ENCODE results near the gene MAX.

The MAX gene

GRCh38 chr14:65103150-65103760 lies 938 bp upstream of the MAX start:
- peak overlapping the region; percentile 31; the same call in 1 of the 2 replicates for H3K9ac ChIP-seq (ENCODE audit: low read length)
- H3K9me3 ChIP-seq (replicated peaks; ENCODE audit: insufficient read depth, low read length), result no peaks in the 10 kb centered on the region
- no peak overlapping the region for H3K27ac ChIP-seq (ENCODE audit: low read length)
- peak; percentile 12 for DNase-seq
- peak overlapping the region; percentile 59 for H3K4me2 ChIP-seq (ENCODE audit: low read depth, low read length)
- H3K36me3 ChIP-seq (replicated peaks; ENCODE audit: insufficient read depth, low read length), result no peaks in the 10 kb centered on the region
- H3F3A ChIP-seq (ENCODE audit: insufficient read depth, low read length), result no peaks in the 10 kb centered on the region
- H4K20me1 ChIP-seq (ENCODE audit: insufficient read depth, low read length), result no peaks in the 10 kb centered on the region
- peak overlapping the region; percentile 74 for H3K4me3 ChIP-seq (ENCODE audit: low read length)
- H2AFZ ChIP-seq (ENCODE audit: low read length), result peak overlapping the region; percentile 72
- TF ChIP-seq CTCF (IDR thresholded peaks at IDR 0.05; ENCODE audit: low read length) (no peak), EZH2phosphoT487 (IDR thresholded peaks at IDR 0.05; ENCODE audit: low read length) (no peak)
- 0 out of 2 replicates have a peak, but pooled peaks cover 4% of the 10 kb centered on the region for H3K4me1 ChIP-seq (ENCODE audit: low read length)
- peaks cover 20% of the 10 kb centered on the region for H3K79me2 ChIP-seq (ENCODE audit: low read length)
- no peaks in the 10 kb centered on the region for H3K9me2 ChIP-seq (replicated peaks; ENCODE audit: insufficient read depth, low read length)
- H3K27me3 ChIP-seq (replicated peaks; ENCODE audit: insufficient read depth, low read length), result no peaks in the 10 kb centered on the region

GRCh38 chr14:65101631-65102440 lies 481 bp downstream of the MAX start:
- no peaks in the 10 kb centered on the region for H3K9me2 ChIP-seq (replicated peaks; ENCODE audit: insufficient read depth, low read length)
- H2AFZ ChIP-seq (ENCODE audit: low read length), result no peak overlapping the region
- H3K79me2 ChIP-seq (ENCODE audit: low read length), result peaks cover 35% of the 10 kb centered on the region
- no peaks in the 10 kb centered on the region for H3K9me3 ChIP-seq (replicated peaks; ENCODE audit: insufficient read depth, low read length)
- H4K20me1 ChIP-seq (ENCODE audit: insufficient read depth, low read length), result no peaks in the 10 kb centered on the region
- no peaks in the 10 kb centered on the region for H3K36me3 ChIP-seq (replicated peaks; ENCODE audit: insufficient read depth, low read length)
- peak overlapping the region; percentile 23; the same call in 1 of the 2 replicates for H3K27ac ChIP-seq (ENCODE audit: low read length)
- peak overlapping the region; percentile 64 for H3K9ac ChIP-seq (ENCODE audit: low read length)
- peak overlapping the region; percentile 32; the same call in 1 of the 2 replicates for H3K4me2 ChIP-seq (ENCODE audit: low read depth, low read length)
- no peak for DNase-seq
- H3K4me3 ChIP-seq (ENCODE audit: low read length), result peak overlapping the region; percentile 76
- no peaks in the 10 kb centered on the region for H3F3A ChIP-seq (ENCODE audit: insufficient read depth, low read length)
- TF ChIP-seq EZH2phosphoT487 (IDR thresholded peaks at IDR 0.05; ENCODE audit: low read length) (no peak), EZH2 (optimal IDR thresholded peaks at IDR 0.05; ENCODE audit: low read depth, low read length) (no peak), CTCF (IDR thresholded peaks at IDR 0.05; ENCODE audit: low read length) (no peak)
- H3K4me1 ChIP-seq (ENCODE audit: low read length), result 0 out of 2 replicates have a peak, but pooled peaks cover 10% of the 10 kb centered on the region
- H3K27me3 ChIP-seq (replicated peaks; ENCODE audit: insufficient read depth, low read length), result no peaks in the 10 kb centered on the region

GRCh38 chr14:65100922-65101541 lies 1.3 kb downstream of the MAX start:
- peaks cover 42% of the 10 kb centered on the region for H3K79me2 ChIP-seq (ENCODE audit: low read length)
- no peaks in the 10 kb centered on the region for H4K20me1 ChIP-seq (ENCODE audit: insufficient read depth, low read length)
- no peaks in the 10 kb centered on the region for H3K9me3 ChIP-seq (replicated peaks; ENCODE audit: insufficient read depth, low read length)
- H3K27me3 ChIP-seq (replicated peaks; ENCODE audit: insufficient read depth, low read length), result no peaks in the 10 kb centered on the region
- H3K36me3 ChIP-seq (replicated peaks; ENCODE audit: insufficient read depth, low read length), result no peaks in the 10 kb centered on the region
- TF ChIP-seq EZH2phosphoT487 (IDR thresholded peaks at IDR 0.05; ENCODE audit: low read length) (no peak), CTCF (IDR thresholded peaks at IDR 0.05; ENCODE audit: low read length) (no peak), EZH2 (optimal IDR thresholded peaks at IDR 0.05; ENCODE audit: low read depth, low read length) (no peak)
- no peak for DNase-seq
- 0 out of 2 replicates have a peak, but pooled peaks cover 10% of the 10 kb centered on the region for H3K4me1 ChIP-seq (ENCODE audit: low read length)
- H2AFZ ChIP-seq (ENCODE audit: low read length), result no peak overlapping the region
- H3K9me2 ChIP-seq (replicated peaks; ENCODE audit: insufficient read depth, low read length), result no peaks in the 10 kb centered on the region
- peak overlapping the region; percentile 60 for H3K4me2 ChIP-seq (ENCODE audit: low read depth, low read length)
- H3K27ac ChIP-seq (ENCODE audit: low read length), result no peak overlapping the region
- H3K4me3 ChIP-seq (ENCODE audit: low read length), result peak overlapping the region; percentile 76
- H3K9ac ChIP-seq (ENCODE audit: low read length), result peak overlapping the region; percentile 21; the same call in 1 of the 2 replicates
- H3F3A ChIP-seq (ENCODE audit: insufficient read depth, low read length), result no peaks in the 10 kb centered on the region

All from MM.1S (cell line).